MM.1S (cell line): ENCODE results near the gene ERCC3.

ENCODE experiments used
- EZH2 ChIP-seq: fragments of 300-600 bp; sonication (generic); optimal IDR thresholded peaks from 2 replicates; pipeline ENCODE3; 2017; ENCODE audit warnings: low read depth, mild to moderate bottlenecking, antibody characterized with exemption, low read length, mixed read lengths
- TF ChIP-seq, protein P1 (sequence below): fragments of 300-600 bp; sonication (generic); IDR thresholded peaks from 2 replicates; pipeline ENCODE4 v1.5.1; 2016; ENCODE audit warnings: antibody characterized with exemption, low read length, mixed read lengths

DNA sequence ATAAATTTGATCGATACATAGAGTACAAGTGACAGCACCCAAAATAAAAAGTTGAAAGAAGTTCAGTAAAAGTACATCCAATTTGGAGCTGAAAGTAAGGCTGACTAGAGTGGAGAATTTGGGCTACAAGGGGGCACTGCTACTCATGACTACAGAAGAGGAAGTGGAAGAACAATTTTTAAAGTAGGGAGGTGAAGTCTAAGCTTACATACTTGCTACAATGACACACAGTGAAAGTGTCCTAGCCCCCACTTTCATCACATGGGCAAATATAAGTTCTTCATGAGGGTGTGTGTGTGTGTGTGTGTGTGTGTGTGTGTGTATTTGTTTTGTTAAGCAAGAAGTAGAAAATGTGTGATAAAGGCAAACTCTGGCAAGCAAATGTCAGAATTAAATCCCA, 48.2 kb upstream of the ERCC3 start:
- TF ChIP-seq, protein P1, sequence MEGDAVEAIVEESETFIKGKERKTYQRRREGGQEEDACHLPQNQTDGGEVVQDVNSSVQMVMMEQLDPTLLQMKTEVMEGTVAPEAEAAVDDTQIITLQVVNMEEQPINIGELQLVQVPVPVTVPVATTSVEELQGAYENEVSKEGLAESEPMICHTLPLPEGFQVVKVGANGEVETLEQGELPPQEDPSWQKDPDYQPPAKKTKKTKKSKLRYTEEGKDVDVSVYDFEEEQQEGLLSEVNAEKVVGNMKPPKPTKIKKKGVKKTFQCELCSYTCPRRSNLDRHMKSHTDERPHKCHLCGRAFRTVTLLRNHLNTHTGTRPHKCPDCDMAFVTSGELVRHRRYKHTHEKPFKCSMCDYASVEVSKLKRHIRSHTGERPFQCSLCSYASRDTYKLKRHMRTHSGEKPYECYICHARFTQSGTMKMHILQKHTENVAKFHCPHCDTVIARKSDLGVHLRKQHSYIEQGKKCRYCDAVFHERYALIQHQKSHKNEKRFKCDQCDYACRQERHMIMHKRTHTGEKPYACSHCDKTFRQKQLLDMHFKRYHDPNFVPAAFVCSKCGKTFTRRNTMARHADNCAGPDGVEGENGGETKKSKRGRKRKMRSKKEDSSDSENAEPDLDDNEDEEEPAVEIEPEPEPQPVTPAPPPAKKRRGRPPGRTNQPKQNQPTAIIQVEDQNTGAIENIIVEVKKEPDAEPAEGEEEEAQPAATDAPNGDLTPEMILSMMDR: no peak
- TF ChIP-seq EZH2: no peak
